Measurements from ENCODE around the gene PGS1.
"Not testable (repeated sequence)": the region's sequence is repeated elsewhere in the genome, so short reads cannot be mapped to it uniquely, and the experiment has no call there.

Gene PGS1

GRCh38 chr17:78448356-78448993, 70.0 kb downstream of the PGS1 start:
- DNase-seq (ENCODE audit: low spot score) = peak; percentile 42

DNA sequence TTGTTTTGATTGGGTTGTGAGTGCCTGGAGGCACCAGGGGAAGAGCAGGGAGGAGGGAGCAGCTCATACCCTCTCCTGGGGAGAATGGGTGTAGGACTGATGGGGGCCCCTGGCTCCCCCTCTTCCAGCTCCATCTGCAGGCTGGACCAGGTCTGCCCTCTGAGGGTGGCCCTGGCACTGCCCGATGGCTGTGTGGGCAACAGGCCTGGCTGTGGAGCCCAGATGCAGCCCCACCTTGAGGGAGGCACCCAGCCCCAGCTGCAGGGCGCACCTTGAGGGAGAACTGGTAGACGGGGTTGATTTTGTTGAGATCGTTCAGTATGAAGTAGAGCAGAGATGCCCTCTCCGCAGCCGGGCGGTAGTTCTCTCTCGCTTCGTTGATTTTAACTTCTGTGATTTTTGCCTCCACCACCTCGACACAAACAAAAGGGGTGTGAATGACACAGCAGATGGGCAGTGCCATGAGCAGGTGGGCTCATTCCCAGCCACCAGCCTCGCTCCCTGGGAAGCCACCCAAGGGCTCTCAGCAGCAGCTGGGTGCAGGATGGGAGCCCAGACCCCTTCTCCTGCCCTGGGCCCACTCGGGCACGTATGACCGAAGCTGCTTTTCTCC, 71.6 kb downstream of the PGS1 start:
- no peak for DNase-seq (ENCODE audit: low spot score)

DNA sequence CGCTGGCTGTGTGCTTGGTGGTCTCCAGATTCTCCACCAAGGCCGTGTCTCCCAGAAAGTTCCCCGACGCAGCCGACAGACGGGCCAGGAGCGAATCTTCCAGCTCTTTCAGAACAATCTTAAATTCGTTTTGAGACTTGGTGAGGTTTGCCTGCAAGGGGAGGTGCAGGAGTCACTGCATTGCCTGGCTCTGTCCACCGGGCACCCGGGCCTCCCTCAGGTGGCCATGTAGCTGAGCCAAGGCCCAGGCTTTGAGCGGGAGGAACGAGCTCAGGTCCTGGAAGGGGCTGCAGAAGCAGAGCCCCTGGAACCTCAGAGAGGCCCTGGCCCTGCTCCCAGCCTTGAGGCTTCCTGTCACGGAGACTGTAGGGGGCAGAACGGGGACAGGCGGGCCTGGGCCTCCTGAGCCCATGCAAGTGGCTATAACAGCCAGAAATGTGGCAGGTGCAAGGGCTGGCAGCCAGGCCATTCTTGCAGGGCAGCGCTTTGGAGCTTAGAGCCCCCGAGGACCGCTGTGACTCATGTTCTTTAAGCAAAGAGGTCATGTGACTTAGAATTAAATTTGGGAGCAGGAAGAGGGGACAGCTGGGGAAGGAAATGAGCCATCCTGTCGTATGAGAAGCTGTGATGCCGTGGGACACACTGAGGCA, 72.4 kb downstream of the PGS1 start:
- no peak for DNase-seq (ENCODE audit: low spot score)

GRCh38 chr17:78451753-78452152, 73.3 kb downstream of the PGS1 start:
- no peak for DNase-seq (ENCODE audit: low spot score)

GRCh38 chr17:78454346-78454745, 75.9 kb downstream of the PGS1 start:
- no peak for DNase-seq (ENCODE audit: low spot score)

GRCh38 chr17:78458091-78458490, 79.6 kb downstream of the PGS1 start:
- DNase-seq (ENCODE audit: low spot score) = no peak

DNA sequence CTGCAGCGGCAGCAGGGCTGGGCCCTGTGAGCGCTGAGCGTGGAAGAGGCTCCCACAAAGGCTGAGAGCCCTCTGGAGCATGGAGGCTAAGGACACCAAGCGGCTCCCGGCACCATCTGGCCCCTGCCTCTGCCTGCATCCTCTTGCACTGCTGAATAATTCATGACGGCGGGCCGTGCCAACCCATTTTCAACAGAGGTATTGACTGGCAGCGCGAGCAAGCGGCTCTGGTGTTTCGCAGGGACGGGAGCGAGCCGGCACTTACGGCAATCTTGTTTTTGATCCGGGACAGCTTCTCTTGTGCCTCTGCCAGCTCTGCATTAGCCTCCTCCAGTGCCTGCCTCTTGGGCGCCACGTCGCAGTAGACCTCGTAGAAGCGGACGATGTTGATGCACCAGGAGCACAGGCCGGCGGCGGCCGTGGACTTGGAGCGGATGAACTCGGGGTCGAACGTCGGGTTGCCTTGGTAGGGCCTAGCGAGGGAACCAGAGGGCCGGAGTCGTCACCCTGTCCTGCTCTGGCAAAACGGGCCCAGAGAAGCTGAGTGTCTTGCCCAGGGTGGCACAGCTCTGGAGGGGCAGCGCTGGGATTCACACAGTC, 80.4 kb downstream of the PGS1 start:
- DNase-seq (ENCODE audit: low spot score) = no peak

GRCh38 chr17:78459696-78460095, 81.2 kb downstream of the PGS1 start:
- no peak for DNase-seq (ENCODE audit: low spot score)

GRCh38 chr17:78460176-78460675, 81.8 kb downstream of the PGS1 start:
- DNase-seq (ENCODE audit: low spot score) = no peak

DNA sequence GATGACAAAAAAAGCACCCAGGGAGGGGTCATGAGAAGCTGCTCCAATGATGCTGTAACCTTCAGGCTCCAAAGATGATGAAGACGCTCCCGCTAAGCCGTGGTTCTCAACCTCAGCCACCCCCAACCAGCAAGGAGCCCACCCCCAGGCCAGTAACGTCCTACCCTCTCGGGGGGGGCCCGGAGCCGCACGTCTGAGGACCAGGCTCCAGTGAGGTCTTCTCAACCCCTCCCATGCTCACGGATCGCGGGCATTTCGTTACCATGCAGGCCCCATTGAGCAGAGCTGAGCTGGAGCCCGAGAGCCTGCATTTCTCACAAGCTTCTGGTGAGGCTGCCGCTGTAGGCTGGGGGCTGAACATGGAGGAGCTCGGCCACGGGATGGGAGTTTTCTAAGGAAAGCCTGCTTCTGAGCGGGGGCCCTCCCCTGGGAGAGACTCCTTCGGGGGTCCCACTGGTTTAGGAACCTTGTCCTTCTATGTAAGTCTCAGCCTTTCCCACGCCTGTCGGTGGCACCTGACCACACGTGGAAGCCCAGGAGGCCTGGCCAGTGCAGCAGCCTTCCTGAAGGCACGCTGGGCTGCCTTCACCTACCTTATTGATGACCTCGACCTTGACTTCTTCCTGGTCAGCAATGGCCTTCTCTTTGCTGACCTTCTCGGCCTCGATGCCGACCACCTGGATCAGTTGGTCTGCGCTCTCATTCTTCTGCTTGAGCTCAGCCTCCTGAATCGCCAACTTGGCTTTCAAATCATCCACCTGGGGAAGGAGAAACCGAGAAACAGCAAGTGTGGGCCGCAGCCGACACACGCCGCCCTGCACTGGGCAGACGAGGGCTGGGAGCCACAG, 82.7 kb downstream of the PGS1 start:
- no peak for DNase-seq (ENCODE audit: low spot score)

- no peak for DNase-seq (ENCODE audit: low spot score)
These were observed 83.3 kb downstream of the PGS1 start for GRCh38 chr17:78461799-78462053.

GRCh38 chr17:78462148-78462547, 83.7 kb downstream of the PGS1 start:
- no peak for DNase-seq (ENCODE audit: low spot score)

- DNase-seq (ENCODE audit: low spot score) = not testable (repeated sequence)
These were observed 87.8 kb downstream of the PGS1 start for GRCh38 chr17:78466109-78466785.

- no peak for DNase-seq (ENCODE audit: low spot score)
These were observed 88.6 kb downstream of the PGS1 start for GRCh38 chr17:78466786-78467715.

DNA sequence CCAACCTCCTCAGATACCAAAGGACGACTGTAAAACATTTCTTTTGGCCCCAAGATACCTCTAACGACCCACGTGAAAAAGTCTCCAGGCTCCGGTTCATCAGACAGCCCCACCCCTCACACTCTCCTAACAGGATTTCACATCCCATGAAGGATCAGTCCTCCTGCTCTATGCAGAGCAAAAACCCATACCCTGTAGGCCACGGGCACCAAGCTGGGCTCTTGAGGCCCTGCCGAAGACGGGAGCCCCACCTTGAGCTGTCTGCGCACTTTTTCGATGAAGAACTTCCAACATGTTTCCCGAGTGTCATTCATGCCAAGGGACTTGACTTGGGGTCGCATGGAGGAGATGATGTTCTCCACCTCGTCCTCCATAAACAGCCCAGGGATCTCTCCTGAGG, 89.9 kb downstream of the PGS1 start:
- no peak for DNase-seq (ENCODE audit: low spot score)

DNA sequence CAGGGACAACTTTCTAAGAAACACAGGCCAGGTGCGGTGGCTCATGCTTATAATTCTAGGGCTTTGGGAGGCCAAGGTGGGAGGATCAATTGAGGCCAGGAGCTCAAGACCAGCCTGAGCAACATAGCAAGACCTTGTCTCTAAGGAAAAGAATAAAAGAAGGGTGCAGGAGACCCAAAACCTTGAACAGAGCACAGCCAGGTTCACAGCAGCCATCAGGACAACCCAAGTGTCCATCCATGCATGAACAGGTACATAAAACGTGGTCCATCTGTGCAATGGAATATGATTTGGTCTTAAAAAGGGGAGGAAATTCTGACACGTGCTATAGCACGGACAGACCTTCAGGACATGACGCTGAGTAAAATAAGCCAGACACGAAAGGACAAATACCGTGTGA, 91.0 kb downstream of the PGS1 start:
- DNase-seq (ENCODE audit: low spot score) = no peak

DNA sequence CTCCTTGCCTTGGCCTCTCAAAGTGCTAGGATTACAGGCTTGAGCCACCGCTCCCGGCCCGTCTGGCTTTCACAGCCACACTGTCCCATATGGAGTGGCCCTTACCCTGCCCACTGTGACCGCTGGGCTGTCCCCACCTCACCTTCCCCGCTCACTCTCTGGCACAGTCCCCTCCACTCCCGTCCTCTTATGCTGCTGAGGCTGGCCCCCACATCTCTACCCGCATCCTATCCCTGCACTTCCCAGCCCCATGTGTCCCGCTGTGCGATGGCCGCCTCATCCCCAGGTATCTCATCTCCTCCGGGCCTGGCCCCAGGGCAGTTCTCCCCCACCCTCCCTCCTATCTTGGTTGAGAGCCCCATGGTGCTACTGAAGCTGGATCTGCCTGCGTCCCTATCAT, 93.2 kb downstream of the PGS1 start:
- no peak for DNase-seq (ENCODE audit: low spot score)

- no peak for DNase-seq (ENCODE audit: low spot score)
These were observed 93.8 kb downstream of the PGS1 start for GRCh38 chr17:78472035-78472905.

DNA sequence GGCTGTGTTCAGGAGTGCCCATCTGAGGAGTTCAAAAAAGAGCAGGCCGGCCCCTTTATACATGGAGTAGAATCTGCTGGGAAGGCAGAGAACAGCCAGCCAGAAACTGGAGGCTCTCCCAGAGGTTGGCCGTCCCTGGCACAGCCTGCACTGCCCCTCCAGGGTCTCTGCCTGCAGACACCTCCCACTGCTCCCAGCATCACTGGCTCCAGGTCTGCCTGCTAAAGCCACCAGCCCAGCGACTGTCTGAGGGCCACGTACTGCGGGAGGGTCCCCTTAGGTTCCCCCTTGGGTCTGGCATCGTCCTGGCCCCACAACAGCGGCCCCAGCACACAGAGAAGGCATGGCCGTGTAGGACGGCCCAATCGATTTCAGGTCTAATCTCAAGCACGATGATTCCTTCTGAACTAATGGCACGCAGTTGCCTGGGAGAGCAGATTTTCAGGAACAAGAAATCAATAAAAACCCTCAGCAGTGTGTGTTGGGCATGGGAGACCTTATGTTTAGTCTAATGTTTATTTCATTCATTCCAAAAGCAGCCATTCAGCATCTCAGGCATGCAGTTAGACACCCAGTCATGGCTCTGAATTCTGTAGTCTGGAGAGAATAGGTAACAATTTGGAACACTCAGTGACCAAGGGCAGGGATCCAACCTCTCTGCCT, 95.6 kb downstream of the PGS1 start:
- no peak for DNase-seq (ENCODE audit: low spot score)
